C4-2B (cell line): ENCODE results near the gene SLC1A4.
A peak's percentile ranks its signal among the peaks of the same experiment; 100 is the strongest.

Experiments used
- H3K27ac ChIP-seq: fragments of 450-650 bp; 2 replicates; pipeline ENCODE4 v1.5.1; 2017
- ZFX ChIP-seq: fragments of 450-650 bp; IDR thresholded peaks from 2 replicates; pipeline ENCODE4 v1.6.1; 2017
- TF ChIP-seq, protein P1 (sequence below): fragments of 450-650 bp; conservative IDR thresholded peaks from 2 replicates; pipeline ENCODE4 v1.5.1; 2017; ENCODE audit warnings: mild to moderate bottlenecking

Gene SLC1A4

DNA sequence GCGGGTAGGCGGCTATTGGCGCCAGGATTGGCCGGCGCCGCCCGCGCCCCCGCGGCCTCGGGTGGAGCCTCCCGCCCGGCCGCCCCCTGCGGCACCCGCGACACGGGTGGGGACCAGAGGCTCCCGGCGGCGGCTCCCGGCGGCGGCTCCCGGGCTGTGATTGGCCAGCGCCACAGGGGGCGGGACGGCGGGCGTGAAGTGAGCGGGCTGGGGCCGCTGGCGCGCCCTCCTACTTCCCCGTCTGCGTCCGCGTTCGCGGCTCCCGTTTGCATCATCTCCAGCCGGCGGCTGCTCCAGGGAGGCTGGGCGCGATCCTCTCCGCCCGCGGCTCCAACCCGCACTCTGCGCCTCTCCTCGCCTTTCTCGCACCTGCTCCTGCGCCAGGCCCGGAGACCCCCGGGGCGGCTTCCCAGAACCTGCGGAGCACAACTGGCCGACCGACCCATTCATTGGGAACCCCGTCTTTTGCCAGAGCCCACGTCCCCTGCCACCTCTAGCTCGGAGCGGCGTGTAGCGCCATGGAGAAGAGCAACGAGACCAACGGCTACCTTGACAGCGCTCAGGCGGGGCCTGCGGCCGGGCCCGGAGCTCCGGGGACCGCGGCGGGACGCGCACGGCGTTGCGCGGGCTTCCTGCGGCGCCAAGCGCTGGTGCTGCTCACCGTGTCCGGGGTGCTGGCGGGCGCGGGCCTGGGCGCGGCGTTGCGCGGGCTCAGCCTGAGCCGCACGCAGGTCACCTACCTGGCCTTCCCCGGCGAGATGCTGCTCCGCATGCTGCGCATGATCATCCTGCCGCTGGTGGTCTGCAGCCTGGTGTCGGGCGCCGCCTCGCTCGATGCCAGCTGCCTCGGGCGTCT lies at the start of gene SLC1A4:
Gene SLC1A4 (plus strand): TSS at position 274 of the 856 bp plus-strand sequence. CDS start 245 bp downstream, at position 519.
- TF ChIP-seq, protein P1, sequence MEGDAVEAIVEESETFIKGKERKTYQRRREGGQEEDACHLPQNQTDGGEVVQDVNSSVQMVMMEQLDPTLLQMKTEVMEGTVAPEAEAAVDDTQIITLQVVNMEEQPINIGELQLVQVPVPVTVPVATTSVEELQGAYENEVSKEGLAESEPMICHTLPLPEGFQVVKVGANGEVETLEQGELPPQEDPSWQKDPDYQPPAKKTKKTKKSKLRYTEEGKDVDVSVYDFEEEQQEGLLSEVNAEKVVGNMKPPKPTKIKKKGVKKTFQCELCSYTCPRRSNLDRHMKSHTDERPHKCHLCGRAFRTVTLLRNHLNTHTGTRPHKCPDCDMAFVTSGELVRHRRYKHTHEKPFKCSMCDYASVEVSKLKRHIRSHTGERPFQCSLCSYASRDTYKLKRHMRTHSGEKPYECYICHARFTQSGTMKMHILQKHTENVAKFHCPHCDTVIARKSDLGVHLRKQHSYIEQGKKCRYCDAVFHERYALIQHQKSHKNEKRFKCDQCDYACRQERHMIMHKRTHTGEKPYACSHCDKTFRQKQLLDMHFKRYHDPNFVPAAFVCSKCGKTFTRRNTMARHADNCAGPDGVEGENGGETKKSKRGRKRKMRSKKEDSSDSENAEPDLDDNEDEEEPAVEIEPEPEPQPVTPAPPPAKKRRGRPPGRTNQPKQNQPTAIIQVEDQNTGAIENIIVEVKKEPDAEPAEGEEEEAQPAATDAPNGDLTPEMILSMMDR = no peak
- TF ChIP-seq ZFX = no peak
- H3K27ac ChIP-seq = peak within 1 kb of the TSS; percentile 53

DNA sequence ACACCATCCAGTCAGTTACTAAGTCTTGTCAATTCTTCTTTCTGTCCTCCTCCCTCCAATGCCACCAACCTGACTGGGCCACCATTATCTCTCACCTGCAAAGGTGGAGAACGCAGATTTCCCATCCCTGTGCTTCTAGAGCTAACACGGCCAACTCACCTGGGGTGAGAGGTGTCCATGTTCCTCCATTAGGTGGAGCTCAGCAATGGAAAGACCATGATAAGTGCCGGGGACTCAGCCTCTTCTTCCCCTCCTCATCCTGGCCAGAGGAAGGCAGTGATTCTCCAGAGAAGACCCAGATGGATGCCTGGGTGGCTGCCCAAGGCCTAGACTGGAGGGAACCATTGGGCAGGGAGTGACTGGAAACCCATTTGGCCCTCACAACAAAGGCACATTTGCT lies 48.1 kb upstream of the SLC1A4 start:
- H3K27ac ChIP-seq = no peak overlapping the region
- TF ChIP-seq ZFX = no peak
- TF ChIP-seq, protein P1 = no peak

- TF ChIP-seq, protein P1 = no peak
- TF ChIP-seq ZFX = no peak
- no peak overlapping the region for H3K27ac ChIP-seq
These were observed 47.4 kb upstream of the SLC1A4 start for GRCh38 chr2:64941801-64942200.

GRCh38 chr2:64942693-64943092 lies 46.5 kb upstream of the SLC1A4 start:
- TF ChIP-seq, protein P1 = no peak
- no peak for TF ChIP-seq ZFX
- H3K27ac ChIP-seq = no peak overlapping the region

GRCh38 chr2:64943387-64944150 lies 45.6 kb upstream of the SLC1A4 start:
- TF ChIP-seq ZFX = no peak
- TF ChIP-seq, protein P1 = no peak
- no peak overlapping the region for H3K27ac ChIP-seq

DNA sequence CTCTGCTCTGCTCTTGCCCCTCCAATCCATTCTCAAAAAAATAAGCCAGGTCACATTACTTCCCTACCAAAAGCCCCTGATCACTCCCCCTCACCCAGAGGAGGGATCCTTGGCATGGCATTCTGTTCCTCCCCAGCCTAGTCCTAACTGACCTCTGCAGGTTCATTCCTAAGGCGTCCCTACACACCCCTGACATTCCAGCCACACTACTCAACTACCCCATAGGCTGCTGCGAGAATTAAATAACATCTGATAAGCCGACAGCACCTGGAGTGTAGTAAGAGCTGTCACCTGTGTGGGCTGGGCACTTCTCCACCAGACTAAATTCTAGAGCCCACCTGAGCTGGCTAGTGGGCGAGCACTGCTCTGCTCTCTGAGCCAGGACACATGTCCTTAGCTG lies 44.7 kb upstream of the SLC1A4 start:
- TF ChIP-seq, protein P1 = no peak
- TF ChIP-seq ZFX = no peak
- H3K27ac ChIP-seq = no peak overlapping the region
